HAP-1 (cell line): ENCODE results near the gene BACH1.
"Not testable (repeated sequence)": the region's sequence is repeated elsewhere in the genome, so short reads cannot be mapped to it uniquely, and the experiment has no call there.

Experiments used
- DNase-seq, 2 experiments: peaks; one replicate each; pipeline ENCODE4 v3.0.0-alpha.2; 2016 to 2020; ENCODE audit warnings: low spot score in 2 of 2
- H3K27me3 ChIP-seq: fragments of 250-450 bp; sonication (Bioruptor Pico); 2 replicates; pipeline ENCODE4 v1.5.1; 2020; ENCODE audit warnings: low read depth, mild to moderate bottlenecking, moderate library complexity
- H3K36me3 ChIP-seq: fragments of 250-450 bp; sonication (Bioruptor Pico); replicated peaks from 2 replicates; pipeline ENCODE4 v1.5.1; 2020; ENCODE audit warnings: mild to moderate bottlenecking
- H3K4me1 ChIP-seq: fragments of 250-450 bp; sonication (Bioruptor Pico); 2 replicates; pipeline ENCODE4 v1.5.1; 2020; ENCODE audit warnings: mild to moderate bottlenecking
- H3K4me3 ChIP-seq: fragments of 250-450 bp; sonication (Bioruptor Pico); 2 replicates; pipeline ENCODE4 v1.5.1; 2020; ENCODE audit warnings: mild to moderate bottlenecking, moderate library complexity
- H3K9me3 ChIP-seq: fragments of 250-450 bp; sonication (Bioruptor Pico); 2 replicates; pipeline ENCODE4 v1.5.1; 2020; ENCODE audit warnings: mild to moderate bottlenecking, moderate library complexity
- in situ Hi-C: fragments of 300-500 bp; cut with MboI; formaldehyde crosslinking; loops from 3 replicates; pipeline ENCODE4 v1.14.3; 2020; ENCODE audit warnings: low sequenced_read_pairs, inconsistent platforms, mixed read lengths

BACH1 gene

DNA sequence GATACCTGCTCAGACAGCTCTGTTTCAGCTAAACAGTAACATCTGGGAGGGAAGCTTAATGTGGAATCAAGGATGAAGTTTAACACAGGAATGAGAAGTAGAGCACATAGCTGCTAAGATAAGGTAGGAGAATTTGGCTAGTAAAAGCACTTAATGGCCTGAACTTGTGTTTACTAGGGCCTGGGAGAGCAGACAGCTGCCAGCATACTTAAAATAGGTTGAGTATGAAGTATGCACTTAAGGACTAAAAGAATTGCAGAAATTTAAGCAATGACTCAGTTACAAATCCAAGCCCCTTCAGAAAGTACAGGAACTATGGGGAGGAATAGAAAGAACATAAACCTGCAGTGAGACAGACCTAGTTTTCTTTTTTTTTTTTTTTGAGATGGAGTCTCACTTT lies 53.0 kb downstream of the BACH1 start:
- Histone ChIP-seq H3K27me3 (no peaks in the 10 kb centered on the region), H3K4me1 (no peaks in the 10 kb centered on the region), H3K4me3 (no peak overlapping the region), H3K9me3 (no peaks in the 10 kb centered on the region), H3K36me3 (no peaks in the 10 kb centered on the region)
- no peak for DNase-seq
- in situ Hi-C loops: no loop called here

DNA sequence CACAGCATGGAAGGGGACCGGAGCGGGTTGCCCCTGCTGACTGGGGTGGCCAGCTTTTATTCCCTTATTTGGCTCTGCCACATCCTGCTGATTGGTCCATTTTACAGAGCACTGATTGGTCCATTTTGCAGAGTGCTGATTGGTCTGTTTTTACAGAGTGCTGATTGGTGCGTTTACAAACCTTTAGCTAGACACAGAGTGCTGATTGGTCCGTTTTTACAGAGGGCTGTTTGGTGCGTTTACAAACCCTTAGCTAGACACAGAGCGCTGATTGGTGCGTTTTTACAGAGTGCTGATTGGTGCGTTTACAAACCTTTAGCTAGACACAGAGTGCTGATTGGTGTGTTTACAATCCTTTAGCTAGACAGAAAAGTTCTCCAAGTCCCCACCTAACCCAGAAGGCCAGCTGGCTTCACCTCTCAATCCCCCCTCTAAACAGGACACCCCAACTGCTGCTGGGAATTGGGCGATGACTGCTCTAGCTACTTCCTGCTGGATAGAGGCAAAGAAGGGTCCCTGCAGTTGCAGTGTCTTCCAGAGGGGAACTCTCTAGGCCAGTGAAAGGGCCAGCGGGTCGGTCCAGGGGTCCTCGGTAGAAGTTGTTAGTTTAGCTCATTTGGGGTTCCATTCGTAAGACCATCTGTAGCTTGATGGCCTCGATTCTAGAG lies 56.5 kb downstream of the BACH1 start:
- H3K27me3 ChIP-seq, DNase-seq, H3K4me1 ChIP-seq, in situ Hi-C loops, H3K36me3 ChIP-seq, H3K4me3 ChIP-seq, H3K9me3 ChIP-seq: not testable (repeated sequence)

DNA sequence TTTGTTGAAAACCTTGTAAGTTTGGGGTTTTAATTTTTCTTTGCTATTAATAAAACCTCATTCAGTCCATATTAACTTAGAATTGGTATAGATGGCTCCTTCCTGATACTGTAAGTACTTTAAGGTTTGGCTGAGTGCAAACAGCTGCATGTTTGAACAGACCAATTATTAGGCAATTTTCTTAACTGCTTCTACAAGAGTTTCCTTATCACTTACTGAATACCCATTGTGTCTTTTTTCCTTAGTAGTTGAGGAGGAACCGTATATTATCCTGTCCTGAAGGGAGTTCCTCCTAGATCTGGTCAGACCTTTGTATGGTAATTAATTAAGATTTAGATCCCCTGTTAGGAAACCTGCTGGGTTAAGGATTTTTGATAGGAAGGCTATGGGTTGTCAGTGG lies 57.6 kb downstream of the BACH1 start:
- H3K27me3 ChIP-seq, H3K36me3 ChIP-seq, H3K9me3 ChIP-seq, DNase-seq, in situ Hi-C loops, H3K4me3 ChIP-seq, H3K4me1 ChIP-seq: not testable (repeated sequence)

DNA sequence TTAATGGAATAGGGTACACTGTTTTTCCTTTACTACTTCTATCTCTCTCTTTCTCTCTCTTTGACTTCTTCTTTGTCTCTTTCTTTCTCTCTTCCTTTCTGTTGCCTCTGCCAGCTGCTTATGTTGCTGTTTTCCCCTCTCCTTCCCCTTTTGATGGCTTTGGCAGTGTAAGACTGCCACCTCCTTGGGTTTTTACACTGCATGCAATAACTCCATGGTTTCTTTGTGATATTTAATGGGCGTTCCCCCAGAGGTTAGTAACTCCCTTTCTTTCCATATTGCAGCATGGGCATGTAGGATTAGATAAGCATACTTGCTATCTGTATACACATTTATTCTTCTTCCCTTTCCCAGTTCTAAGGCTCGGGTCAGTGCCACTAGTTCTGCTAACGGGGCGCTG lies 58.1 kb downstream of the BACH1 start:
- H3K36me3 ChIP-seq, H3K27me3 ChIP-seq, H3K4me3 ChIP-seq, DNase-seq, H3K4me1 ChIP-seq, in situ Hi-C loops, H3K9me3 ChIP-seq: not testable (repeated sequence)

DNA sequence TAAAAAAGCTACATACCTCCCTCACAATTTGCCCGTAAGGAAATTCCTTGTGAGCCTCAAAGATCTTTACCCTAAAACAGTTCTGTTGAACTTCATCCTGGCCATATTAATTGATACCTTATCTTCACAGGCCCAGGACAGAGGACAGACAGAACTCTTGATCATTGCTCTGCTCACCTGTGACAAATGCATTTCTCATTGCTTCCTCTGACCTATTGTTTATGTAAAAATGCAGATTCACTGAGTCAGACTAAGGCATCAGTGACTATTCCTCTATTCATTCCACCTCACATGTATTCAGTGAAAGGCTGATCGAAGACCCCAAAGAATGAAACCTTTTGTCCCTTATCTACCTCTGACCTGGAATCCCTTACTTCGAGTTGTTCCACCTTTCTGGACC lies 61.0 kb downstream of the BACH1 start:
- no peaks in the 10 kb centered on the region for H3K36me3 ChIP-seq

DNA sequence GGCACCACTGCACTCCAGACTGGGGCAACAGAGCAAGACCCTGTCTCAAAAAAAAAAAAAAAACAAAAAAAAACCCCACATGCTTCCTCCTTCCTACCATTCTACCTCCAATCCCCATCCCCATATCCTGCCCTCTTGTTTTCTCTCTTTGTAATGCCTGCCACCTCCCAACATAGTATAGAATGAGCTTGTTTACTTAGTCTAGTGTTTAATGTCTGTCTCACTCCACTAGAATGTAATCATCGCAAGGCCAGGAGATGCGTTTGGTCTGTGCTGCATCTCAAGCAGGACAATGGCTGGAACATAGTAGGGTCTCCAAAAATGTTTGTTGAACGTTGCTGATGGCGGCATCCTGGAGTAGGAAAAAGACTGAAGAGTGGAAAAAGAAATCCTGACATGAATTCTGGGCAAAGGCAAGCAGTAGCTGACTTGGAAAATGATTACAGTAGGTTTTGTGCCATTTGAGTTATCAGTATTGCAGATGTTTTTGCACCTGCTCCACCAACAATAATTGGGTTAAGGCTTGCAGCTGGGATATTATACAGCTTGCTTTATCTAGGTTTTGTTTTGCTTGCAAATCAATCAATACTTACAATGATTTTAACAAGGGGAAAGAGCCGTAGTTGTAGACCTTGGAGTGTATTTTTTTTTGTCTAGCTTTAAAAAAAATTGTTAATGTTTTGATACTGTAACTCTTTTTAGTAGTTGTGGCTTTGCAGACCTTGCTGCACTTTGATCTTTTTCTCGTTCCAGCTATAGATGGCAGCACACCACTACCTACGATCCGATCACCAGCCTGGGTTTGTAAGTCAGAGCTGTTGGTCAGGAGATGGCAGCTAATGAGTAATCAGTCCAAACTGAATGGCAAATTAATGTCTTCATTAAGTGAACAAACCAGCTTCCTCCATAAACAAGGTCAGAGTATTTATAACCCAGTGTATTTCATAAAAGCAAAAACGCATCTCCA lies 62.4 kb downstream of the BACH1 start:
- H3K4me1 ChIP-seq: no peaks in the 10 kb centered on the region; the same call in 1 of the 2 replicates
- no peaks in the 10 kb centered on the region for H3K27me3 ChIP-seq
- no peak overlapping the region for H3K4me3 ChIP-seq
- in situ Hi-C loops: no loop called here
- DNase-seq: no peak
- no peaks in the 10 kb centered on the region for H3K36me3 ChIP-seq
- no peaks in the 10 kb centered on the region for H3K9me3 ChIP-seq

More for the DNA sequence above, 61.0 kb downstream of the BACH1 start:
- Histone ChIP-seq H3K4me3 (no peak overlapping the region), H3K27me3 (no peaks in the 10 kb centered on the region), H3K4me1 (no peaks in the 10 kb centered on the region; the same call in 1 of the 2 replicates), H3K9me3 (no peaks in the 10 kb centered on the region)
- in situ Hi-C loops: no loop called here
- DNase-seq: no peak

DNA sequence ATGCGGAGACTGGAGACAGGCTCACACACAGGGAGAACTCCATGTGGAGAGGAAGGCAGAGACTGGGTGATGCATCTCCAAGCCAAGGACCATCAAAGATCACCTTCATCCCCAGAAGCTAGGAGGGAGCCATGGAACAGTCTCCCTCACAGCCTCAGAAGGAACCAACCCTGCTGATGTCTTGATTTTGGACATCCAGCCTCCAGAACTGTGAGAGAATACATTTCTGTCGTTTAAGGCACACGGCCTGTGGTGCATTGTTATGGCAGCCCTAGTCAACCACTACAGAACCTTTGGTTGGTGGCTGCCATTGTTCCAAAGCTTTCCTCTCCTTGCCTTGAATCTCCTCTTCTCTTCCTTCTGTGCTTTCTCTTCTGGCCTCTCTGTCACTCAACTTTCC lies 64.0 kb downstream of the BACH1 start:
- DNase-seq: no peak
- in situ Hi-C loops: no loop called here
- Histone ChIP-seq H3K4me1 (no peaks in the 10 kb centered on the region; the same call in 1 of the 2 replicates), H3K9me3 (no peaks in the 10 kb centered on the region), H3K4me3 (no peak overlapping the region), H3K36me3 (no peaks in the 10 kb centered on the region), H3K27me3 (no peaks in the 10 kb centered on the region)

DNA sequence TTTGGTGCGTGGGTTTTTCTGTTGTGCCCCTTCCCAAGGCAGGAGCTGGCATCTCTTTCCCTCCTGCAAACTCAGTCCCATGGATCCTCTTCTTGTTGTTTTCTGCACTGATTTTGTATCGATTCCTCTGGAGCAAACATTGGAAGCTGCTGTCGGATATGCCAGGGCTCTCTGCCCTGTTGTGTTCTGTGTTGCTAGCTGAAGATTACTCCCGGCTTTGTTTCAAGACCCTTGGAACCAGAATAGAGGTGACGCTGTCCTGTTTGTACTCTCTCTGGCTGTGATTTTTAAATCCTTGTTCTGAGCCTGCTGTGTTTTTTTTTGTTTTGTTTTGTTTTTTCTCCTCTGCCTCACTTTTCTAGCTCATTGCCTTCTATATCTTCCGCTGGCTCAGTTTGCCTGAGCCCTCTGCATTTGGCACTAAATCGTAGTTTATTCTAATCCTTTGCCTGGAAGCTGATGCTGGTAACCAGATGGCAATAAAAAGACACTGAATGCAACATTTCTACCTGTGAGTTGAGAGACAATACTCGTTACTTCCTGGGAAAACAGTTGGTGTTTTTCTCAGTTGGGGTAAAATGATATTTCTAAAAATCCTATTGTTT lies 67.0 kb downstream of the BACH1 start:
- Histone ChIP-seq H3K36me3 (no peaks in the 10 kb centered on the region), H3K27me3 (no peaks in the 10 kb centered on the region), H3K4me1 (no peaks in the 10 kb centered on the region; the same call in 1 of the 2 replicates), H3K9me3 (no peaks in the 10 kb centered on the region), H3K4me3 (no peak overlapping the region)
- in situ Hi-C loops: no loop called here
- no peak for DNase-seq

DNA sequence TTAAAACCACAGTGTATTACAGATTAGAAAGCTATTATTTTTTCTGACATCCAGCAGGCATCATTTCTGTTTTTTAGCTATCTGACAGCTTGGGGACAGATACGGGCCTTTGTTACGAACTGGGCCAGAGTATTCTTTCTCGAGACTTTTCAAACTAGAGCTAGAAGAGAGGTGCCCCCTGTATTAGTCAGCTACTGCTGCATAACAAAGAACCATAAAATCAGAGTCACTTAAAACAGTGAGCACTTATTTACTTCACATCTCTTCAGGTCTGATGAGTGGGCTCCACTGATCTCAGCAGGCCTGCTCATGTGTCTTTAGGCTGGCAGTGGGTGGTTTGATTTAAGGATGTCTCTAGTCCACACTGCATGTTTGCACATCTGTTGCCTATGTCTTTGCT lies 67.8 kb downstream of the BACH1 start:
- H3K36me3 ChIP-seq: no peaks in the 10 kb centered on the region
- no peak overlapping the region for H3K4me3 ChIP-seq
- no peaks in the 10 kb centered on the region for H3K4me1 ChIP-seq
- no peaks in the 10 kb centered on the region for H3K27me3 ChIP-seq
- no peaks in the 10 kb centered on the region for H3K9me3 ChIP-seq
- in situ Hi-C loops: no loop called here
- DNase-seq: no peak

DNA sequence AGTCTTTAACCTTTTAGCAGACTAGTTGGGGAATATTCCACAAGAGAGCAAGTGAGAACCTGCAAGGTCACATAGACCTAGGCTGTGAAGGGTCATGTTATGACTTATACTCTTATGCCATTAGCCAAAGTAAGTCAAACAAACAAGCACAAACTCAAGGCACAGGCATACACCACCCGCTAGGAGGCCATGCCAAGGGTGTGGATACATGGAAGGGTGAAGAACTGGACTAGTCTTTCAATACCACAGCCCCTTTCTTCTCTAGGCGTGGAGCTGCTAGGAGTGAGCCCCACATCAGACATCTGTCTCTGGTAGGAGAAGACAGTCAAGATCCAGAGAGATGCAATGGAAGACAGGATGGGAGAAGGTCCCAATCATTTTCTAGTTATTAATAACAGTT lies 68.6 kb downstream of the BACH1 start:
- Histone ChIP-seq H3K27me3 (no peaks in the 10 kb centered on the region), H3K4me3 (no peak overlapping the region), H3K36me3 (no peaks in the 10 kb centered on the region), H3K9me3 (no peaks in the 10 kb centered on the region), H3K4me1 (no peaks in the 10 kb centered on the region)
- in situ Hi-C loops: no loop called here
- DNase-seq: no peak

DNA sequence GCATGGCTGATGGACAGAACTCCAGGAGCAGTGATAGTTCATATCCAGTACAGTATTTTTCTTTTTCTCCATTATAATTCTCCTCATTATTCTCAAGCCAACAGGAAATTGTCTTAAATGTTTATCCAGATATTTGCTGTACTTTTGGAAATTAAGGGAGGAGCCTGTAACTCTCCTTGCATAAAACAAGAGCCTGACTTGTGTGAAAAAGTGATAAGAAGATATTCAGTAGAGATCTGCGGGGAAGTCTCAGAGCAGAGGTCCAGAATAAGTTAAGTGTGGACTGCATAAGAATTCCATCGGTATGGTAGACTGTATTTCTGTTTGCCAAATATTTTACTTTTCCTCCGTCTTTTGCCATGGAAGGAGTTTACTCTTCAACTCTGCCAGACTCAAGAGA lies 70.2 kb downstream of the BACH1 start:
- no peaks in the 10 kb centered on the region for H3K36me3 ChIP-seq
- in situ Hi-C loops: no loop called here
- H3K27me3 ChIP-seq: no peaks in the 10 kb centered on the region
- H3K4me1 ChIP-seq: no peaks in the 10 kb centered on the region
- no peak for DNase-seq
- no peaks in the 10 kb centered on the region for H3K9me3 ChIP-seq
- no peak overlapping the region for H3K4me3 ChIP-seq

DNA sequence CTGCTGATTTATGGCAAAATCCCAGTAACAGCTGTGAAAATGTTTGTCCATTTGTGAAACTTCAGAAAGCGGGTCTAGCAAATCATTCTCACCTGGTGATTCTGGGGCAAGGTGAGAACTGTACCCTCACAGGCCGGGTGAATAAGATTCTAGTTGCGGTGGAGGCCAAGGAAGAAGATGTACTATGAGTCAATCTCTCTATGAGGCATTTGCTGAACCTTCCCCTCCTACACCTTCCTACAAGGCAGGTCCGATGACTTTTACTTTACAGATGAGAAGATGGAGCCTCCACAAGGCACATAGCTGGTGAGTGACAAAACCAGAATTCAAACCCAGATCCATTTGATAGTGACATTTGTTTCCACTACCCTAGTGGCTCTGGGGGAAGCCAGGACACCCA lies 72.7 kb downstream of the BACH1 start:
- Histone ChIP-seq H3K36me3 (no peaks in the 10 kb centered on the region), H3K4me1 (no peaks in the 10 kb centered on the region), H3K27me3 (no peaks in the 10 kb centered on the region), H3K9me3 (no peaks in the 10 kb centered on the region), H3K4me3 (no peak overlapping the region)
- in situ Hi-C loops: loop anchor here (5.0 kb wide), 1 partner anchor 274 kb away; no protein-coding TSS in a partner anchor
- no peak for DNase-seq

DNA sequence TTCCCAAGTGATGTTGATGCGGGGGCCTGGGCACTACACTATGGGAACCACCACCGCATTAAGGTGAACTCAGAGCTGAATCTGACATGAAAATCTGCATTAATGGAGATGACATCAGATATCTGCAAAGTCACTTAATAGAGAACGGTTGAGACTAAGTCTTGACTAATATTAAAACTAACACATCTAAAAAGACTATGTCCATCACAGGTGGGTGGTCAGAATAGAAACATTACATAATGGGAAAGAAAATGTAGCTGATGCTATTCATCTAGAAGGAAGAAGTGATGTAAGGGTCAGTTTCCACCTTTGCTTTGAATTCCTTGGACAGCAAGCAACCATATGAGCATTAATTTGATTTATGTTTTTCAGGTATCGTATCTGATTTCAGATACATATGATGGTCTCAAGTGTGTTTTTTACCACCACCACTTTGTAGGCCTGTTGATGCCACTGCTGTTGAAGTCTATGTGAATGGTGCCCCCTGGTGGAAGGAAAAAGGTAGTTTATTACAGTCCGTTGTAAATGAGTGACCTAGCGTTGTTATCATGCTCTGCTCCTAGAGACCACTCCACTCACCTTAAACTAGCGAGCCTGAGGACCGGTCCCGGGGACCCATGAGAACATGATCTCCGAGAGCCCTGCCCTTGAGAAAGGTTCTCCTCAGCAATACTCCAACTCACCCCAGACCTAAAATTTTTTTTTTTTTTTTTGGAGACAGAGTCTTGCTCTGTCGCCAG lies 73.5 kb downstream of the BACH1 start:
- Histone ChIP-seq H3K4me3 (no peak overlapping the region), H3K9me3 (no peaks in the 10 kb centered on the region), H3K4me1 (no peaks in the 10 kb centered on the region), H3K36me3 (no peaks in the 10 kb centered on the region), H3K27me3 (no peaks in the 10 kb centered on the region)
- DNase-seq: peak; percentile 64 to 72
- in situ Hi-C loops: loop anchor here (5.0 kb wide), 1 partner anchor 275 kb away; no protein-coding TSS in a partner anchor
